Measurements from ENCODE around the gene KRT81.
"Not testable (repeated sequence)": the region's sequence is repeated elsewhere in the genome, so short reads cannot be mapped to it uniquely, and the experiment has no call there.

GRCh38 chr12:52315721-52316120, 24.4 kb upstream of the KRT81 start:
- not testable (repeated sequence) for TF ChIP-seq BHLHE40 (IDR thresholded peaks at IDR 0.05; ENCODE audit: borderline replicate concordance); PKNOX1 (IDR thresholded peaks at IDR 0.05); FOXA1 (IDR thresholded peaks at IDR 0.05); LEF1 (IDR thresholded peaks at IDR 0.05; ENCODE audit: borderline replicate concordance); SUZ12 (IDR thresholded peaks at IDR 0.05); SP1 (IDR thresholded peaks at IDR 0.05); L3MBTL2 (conservative IDR thresholded peaks at IDR 0.05); ELF4 (IDR thresholded peaks at IDR 0.05); ZNF384 (IDR thresholded peaks at IDR 0.05); HDGF (IDR thresholded peaks at IDR 0.05; ENCODE audit: borderline replicate concordance); TARDBP (IDR thresholded peaks at IDR 0.05); CTBP1 (IDR thresholded peaks at IDR 0.05; ENCODE audit: borderline replicate concordance); ARNT (IDR thresholded peaks at IDR 0.05)

All from HEK293T (cell line).